NCI-H345 (cell line): ENCODE measurements around the gene VARS2.
A peak's percentile ranks its signal among the peaks of the same experiment; 100 is the strongest.
"Not testable (repeated sequence)": the region's sequence is repeated elsewhere in the genome, so short reads cannot be mapped to it uniquely, and the experiment has no call there.

Source experiments
- DNase-seq: peaks from one replicate; lab custom pipeline; 2025; lab: John Stamatoyannopoulos, UW

The VARS2 gene

DNA sequence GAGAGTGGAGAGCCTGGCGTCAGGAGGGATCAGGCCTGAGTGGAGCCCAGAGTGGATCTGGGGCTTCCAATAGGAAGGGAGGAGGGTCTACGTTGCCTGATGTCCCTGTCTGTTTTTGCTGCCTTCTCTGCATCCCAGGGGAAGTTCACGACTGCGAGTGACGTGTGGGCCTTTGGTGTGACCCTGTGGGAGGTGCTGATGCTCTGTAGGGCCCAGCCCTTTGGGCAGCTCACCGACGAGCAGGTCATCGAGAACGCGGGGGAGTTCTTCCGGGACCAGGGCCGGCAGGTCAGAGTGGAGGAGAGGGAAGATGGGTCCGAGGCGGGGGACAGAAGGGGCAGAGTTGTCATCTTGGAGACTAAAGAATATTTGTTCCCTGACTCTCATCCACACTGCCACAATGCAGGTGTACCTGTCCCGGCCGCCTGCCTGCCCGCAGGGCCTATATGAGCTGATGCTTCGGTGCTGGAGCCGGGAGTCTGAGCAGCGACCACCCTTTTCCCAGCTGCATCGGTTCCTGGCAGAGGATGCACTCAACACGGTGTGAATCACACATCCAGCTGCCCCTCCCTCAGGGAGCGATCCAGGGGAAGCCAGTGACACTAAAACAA, 15.2 kb upstream of the VARS2 start:
- DNase-seq = no peak

DNA sequence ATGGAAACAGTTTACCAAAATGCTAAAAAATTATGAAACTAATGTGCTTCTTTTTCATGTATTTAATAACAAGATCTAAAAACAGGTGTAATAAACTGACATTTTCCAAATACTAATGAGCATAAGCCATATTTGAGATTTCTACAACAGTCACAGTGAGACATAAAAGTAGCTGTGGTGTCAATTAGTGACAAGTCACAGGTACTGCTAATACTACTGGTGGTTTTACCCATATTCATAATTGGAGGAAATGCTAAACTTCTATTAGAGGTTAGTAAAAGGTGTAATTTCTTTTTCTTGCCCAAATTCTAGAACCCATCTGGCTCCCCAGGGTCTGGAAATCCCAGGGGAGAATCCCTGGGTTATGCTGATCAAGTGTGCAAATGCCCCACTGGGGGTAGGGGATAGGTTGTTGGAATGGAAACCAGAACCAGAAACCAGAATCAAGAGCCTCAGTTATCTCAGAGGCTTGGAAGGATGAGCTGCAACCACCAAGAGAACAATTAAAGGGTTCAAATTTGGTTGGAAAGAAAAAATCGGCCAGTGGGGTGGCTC, 13.1 kb upstream of the VARS2 start:
- no peak for DNase-seq

DNA sequence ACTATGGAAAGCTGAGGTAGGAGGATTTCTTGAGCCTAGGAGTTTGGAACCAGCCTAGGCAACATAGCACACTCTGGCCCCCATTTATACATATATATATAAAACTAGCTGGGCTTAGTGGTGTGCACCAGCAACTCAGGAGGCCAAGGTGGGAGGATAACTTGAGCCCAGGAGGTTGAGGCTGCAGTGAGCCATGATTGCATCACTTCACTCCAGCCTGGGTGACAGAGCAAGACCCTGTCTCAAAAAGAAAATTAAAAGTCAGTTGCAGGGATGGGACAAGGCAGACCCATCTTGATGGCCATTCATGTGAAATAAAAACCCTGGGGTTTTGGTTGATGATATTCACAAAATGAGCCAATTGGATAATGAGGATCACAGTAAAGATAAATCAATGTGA, 12.6 kb upstream of the VARS2 start:
- DNase-seq = no peak

DNA sequence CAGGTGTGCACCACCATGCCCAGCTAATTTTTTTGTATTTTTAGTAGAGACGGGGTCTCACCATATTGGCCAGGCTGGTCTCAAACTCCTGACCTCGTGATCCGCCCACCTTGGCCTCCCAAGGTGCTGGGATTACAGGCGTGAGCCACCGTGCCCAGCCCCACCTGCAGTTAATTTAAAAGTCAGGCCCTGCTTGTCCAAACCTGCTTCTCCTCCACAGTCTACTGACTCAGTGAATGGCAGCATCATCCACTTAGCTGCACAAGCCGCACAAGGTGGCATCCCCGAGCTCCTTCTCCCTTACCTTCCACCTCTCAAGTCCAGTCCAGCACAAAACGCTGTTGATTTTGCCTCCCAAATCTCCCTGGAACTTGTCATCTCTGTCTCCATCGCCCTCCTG, 11.8 kb upstream of the VARS2 start:
- not testable (repeated sequence) for DNase-seq

DNA sequence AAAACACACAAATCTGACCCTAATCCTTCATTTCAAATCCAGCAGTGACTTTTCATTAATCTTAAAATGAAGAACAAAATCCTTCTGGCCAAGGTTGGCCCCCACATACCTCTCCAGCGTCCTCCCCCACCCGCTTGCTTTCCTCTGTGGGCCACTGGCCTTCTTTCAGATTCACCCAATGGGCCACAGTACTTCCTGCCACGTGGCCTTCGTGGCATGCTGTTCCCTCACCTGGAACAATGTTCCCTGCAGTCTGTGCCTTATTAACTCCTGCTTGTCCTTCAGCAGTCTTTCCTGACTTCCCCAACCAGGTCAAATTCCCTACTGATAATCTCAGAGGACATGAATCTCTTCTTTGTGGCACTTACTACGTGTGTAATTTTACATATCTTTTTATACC, 11.3 kb upstream of the VARS2 start:
- DNase-seq = no peak

DNA sequence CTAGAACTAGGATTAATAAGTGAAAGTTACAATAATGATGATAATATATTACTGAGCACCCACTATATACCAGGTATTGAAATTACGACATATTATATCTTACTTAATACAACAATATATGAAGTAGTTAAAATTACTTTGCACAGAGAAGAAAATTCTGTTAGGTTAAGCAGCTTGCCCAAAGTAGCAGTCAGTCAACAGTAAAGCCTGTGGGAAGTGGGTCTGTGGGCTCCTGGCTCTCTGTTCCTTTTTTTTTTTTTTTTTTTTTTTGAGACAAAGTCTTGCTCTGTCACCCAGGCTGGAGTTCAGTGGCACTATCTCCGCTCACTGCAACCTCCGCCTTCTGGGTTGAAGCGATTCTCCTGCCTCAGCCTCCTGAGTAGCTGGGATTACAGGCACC, 10.8 kb upstream of the VARS2 start:
- no peak for DNase-seq

DNA sequence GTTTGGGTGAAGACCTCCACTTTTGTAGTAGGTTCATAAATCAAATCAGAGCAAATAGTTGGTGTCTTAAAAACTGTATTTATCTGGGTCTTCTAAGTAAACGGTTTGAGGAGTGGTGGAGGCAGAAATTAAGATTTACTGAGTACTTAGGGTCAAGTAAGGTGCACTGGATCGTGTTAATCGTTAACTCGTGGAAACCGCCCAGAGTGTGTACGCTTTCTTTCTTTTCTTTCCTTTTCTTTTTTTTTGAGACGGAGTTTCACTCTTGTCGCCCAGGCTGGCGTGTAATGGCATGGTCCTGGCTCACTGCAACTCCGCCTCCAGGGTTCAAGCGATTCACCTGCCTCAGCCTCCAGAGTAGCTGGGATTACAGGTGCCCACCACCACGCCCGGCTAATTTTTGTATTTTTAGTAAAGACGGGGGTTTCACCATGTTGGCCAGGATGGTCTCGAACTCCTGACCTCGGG, 6.7 kb upstream of the VARS2 start:
- not testable (repeated sequence) for DNase-seq

DNA sequence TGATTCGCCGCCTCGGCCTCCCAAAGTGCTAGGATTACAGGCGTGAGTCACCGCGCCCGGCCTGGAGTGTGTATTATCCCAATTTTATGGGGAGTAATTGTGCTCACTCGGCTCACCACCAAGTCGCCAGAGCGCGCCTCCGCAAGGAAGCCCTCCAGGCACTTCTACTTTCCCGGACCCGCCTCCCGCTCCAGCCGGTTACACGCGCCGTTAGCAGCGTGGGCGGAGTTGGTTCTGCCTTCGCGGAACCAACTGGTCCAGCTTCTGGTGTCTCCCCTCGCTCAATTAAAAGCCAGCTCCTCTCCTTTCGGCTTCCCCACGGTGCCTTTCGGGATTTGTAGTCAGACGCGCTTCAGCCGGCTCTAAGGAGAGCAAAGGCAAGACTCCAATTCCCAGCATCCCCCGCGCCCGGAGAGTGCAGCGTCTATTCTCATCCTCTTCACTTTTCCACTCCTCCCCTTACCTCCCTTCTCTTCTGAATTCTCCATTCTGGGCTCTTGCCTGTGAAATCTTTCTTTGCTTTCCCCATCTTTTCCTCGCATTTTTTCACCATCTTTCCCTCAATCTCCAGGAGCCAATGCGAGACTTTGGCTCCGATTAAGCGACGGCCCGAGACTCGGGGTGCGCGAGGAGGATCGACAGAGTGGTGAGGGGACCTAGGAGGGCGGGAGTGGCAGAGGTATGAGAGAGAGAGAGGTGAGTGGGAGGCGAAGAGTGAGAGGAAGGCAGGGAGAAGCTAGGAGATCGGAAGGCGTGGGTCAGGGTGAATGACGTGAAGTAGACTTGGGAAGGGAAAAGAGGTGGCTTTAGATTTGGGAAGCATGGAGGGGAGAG, 6.1 kb upstream of the VARS2 start, which contains the start of gene GTF2H4:
GTF2H4 (plus strand) TSS at position 450 of the 834 bp plus-strand sequence.
- peak; percentile 99 for DNase-seq

DNA sequence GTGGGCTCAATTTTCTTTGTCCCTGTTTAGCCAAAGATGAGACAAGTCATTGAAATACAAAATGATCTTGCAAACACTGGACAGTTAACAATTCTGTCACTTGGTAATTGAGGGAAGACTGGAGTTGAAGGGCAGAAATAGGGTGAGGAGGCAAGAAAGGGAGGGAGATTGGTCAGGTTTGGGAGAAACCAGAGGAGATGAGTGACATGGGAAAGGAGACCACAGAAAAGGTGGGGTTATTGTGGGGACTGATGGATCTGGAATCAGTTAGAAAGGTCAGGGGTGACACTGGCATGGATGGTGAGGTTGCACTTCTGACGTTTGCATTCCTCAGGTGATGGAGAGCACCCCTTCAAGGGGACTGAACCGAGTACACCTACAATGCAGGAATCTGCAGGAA, 5.3 kb upstream of the VARS2 start:
- DNase-seq = no peak

DNA sequence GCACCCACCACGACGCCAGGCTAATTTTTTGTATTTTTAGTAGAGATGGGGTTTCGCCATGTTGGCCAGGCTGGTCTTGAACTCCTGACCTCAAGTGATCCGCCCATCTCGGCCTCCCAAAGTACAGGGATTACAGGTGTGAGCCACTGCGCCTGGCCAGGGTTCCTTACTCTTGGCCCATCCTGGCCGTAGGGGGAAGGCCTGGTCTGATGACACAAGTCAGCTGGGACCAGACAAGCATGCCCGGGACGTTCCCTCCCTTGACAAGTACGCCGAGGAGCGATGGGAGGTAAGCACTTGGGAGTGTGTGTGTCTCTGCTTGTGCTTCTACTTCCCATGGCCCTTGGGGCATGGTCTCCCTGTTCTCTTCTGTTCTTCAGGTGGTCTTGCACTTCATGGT, 3.6 kb upstream of the VARS2 start:
- not testable (repeated sequence) for DNase-seq

DNA sequence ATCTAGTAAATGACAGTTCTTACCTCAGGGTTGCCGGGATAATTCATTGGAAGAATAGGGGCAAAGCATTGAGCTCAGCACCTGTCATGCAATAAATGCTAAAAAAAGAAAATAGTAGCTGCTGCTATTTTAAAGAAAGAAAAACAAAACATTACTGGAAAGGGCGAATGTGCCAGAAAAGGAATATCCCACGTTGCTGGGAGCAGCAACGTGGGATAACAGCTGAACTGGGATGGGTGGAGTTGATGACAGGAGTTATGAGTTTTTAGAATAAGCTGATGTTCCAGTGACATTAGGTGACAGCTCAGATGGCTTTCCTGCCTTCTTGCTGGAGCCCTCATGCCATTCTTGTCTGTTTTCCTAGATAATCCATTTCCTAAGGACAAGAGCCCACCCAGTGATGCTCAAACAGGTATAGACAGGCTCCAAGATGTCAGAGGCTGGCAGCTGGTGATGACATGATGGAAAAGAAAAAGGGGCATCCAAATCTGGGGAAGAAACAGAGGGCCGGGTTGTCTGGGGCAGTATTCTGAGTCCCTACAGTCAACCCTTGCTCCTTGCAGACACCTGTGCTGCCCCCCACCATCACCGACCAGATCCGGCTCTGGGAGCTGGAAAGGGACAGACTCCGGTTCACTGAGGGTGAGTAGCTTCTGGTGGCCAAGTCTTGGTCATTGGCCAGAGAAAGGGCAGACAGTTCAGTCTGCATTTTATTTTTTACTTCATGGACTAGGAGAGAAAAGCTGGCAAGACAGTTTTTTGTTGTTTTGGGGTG, 1.1 kb upstream of the VARS2 start:
- no peak for DNase-seq

DNA sequence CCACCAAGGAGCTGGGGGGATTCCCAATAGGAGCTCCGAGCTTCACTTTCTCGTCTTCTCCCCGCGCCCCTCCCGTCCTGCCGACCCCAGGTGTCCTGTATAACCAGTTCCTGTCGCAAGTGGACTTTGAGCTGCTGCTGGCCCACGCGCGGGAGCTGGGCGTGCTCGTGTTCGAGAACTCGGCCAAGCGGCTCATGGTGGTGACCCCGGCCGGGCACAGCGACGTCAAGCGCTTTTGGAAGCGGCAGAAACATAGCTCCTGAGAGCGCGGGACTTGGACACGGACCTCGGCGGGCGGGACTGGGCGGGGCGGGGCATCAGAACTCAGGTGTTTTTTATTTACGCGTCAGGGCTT, 340 bp upstream of the VARS2 start:
- no peak for DNase-seq

DNA sequence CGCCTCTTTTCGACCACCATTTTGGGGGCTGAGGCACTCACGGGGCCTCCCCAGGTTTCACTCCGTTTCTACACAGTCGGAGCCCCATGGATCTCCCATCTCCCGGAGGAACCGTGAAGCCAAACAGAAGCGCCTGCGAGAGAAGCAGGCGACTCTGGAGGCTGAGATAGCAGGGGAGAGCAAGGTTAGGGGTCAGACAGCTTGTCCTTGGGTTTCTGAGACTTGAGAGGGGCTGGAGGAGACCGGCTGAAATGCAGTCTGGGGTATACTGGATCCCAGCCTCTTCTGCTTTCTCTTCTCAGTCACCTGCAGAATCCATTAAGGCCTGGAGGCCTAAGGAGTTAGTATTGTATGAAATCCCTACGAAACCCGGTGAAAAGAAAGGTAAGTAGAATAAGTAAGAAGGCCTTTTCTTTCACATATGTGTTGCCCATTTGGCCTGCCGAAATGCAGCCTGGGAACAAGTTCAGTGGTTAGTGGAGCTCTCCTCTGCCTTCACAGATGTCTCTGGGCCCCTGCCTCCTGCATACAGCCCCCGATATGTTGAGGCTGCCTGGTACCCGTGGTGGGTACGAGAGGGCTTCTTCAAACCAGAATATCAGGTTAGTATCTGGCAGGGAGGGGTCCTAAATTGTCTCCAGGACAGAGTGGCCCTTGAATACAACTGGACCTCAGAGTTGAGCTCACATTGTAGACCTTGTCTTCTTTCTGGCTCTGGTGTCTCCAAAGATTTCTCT, 984 bp downstream of the VARS2 start:
- no peak for DNase-seq

DNA sequence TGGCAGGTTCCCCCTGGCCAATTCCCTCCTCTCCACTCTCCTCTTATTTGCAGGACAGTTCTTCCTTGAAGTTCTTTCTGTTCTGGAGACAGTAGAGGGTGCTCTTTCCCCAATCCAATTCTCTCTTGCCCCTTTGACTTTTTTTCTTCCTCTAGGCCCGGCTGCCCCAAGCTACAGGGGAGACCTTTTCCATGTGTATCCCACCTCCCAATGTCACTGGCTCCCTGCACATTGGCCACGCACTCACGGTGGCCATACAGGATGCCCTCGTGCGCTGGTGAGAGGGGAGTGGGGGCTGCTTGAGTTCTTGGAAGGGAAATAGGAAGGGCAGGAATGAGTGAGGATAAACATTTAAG, 1.5 kb downstream of the VARS2 start:
- DNase-seq = peak; percentile 26

DNA sequence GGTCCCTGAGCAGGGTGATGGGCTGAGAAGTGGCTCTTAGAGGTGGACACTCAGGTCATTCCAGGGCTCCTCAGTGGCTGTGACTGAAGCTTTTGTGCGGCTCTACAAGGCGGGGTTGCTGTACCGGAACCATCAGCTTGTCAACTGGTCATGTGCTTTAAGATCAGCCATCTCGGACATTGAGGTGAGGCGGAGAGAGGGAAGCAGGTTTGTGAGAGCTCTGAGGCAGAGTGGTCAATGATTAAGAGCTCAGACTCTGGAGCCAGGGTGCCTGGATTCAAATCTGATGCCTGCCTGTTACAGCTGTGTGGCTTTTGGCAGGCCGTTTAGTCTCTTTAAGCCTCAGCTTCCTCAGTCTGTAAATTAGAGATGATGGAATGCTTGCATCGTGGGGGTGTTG, 3.0 kb downstream of the VARS2 start:
- no peak for DNase-seq

DNA sequence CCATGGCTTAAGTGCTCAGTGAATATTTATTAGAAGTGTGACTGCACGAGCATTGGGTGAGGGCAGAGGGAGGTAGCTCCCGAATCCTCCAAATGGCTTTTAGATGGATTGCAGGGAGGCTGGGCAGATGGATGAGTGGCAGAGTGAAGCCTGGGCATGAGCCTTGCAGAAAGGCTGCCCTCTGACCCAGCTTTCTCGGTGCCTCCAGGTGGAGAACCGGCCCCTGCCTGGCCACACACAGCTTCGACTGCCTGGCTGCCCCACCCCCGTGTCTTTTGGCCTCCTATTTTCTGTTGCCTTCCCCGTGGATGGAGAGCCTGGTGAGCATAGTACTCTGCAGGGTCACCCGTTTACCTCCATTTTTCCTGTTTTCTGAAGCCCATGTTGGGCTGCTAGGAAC, 3.4 kb downstream of the VARS2 start:
- DNase-seq = no peak

DNA sequence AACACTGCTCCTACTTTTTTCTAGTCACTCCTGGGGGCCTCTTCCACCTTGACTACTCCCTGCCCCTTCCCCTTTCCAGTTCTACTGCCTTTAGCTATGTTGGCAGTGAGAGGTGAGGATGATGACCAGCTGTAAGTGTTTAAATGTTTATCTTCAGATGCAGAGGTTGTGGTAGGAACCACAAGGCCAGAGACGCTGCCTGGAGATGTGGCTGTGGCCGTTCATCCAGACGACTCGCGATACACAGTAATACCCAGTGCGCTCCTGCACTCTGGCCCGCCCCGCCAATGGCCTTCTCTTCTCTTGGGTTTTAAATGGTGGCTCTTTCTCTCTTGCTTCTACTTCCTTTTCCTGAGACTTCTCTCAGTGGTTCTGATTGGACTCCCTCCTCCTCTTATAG, 4.6 kb downstream of the VARS2 start:
- DNase-seq = no peak

DNA sequence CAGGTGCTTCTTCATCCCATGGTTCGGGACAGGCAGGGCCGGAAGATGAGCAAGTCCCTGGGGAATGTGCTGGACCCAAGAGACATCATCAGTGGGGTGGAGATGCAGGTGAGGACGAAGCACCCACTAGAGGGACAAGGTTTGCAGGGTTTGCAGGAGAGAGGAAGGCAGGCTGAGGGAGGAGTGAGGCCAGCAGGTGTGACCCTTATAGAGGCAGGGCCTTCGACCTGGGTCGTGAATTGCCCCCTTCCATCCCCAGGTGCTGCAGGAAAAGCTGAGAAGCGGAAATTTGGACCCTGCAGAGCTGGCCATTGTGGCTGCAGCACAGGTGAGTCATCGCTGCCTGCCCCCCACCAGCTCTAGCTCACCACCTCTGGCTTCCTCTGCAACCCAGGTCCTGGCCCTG, 8.4 kb downstream of the VARS2 start:
- DNase-seq = no peak

DNA sequence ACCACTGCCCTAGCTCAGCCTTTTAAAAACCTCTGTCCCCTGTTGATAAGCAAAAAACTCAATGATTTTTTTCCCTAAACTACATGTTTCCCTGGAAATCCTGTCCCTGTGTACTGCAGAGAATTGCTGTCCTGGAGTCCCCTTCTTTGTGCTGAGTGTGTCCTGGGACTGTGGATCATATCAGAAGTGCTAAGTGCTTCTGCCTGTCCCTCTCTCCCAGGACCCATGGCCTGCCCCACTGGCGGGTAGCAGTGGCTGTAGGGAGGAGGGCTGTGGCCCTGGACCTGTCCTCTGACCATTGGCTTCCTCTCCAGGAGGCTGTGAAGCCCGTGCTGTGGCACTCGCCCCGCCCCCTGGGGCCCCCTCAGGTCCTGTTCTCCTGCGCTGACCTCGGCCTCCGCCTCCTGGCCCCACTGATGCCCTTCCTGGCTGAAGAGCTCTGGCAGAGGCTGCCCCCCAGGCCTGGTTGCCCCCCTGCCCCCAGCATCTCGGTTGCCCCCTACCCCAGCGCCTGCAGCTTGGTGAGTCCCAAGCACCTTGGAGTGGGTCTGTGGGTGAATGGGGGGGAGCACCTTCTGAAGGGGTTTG, 10.1 kb downstream of the VARS2 start:
- DNase-seq = not testable (repeated sequence)

DNA sequence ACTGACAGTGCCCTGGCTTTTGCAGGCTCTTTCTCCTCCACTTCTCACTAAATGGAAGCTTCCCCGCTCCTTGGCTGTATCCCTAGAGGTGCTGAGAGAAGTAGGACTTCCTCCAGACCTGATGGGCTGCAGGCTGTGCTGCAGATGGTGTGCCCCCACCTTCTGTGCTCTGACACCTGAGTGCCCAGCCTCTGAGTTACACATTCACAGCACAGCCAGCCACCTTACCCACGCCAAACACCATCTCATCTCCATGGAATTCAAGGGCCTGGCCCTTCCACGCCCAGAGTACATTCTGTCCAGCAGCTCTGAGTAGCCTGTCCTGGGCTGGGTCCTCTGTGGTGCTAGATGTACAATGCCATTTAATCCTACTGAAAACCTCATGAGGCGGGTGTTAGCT, 12.6 kb downstream of the VARS2 start:
- no peak for DNase-seq

DNA sequence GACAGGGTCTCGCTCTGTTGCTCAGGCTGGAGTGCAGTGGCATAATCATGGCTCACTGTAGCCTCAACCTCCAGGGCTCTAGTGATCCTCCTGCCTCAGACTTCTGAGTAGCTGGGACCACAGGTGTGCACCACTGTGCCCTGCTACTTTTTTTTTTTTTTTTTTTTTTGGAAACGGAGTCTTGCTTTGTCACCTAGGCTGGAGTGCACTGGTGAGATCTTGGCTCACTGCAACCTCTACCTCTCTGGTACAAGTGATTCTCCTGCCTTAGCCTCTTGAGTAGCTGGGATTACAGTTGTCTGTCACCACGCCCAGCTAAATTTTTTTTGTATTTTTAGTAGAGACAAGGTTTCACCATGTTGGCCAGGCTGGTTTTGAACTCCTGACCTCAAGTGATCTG, 13.0 kb downstream of the VARS2 start:
- DNase-seq = not testable (repeated sequence)

DNA sequence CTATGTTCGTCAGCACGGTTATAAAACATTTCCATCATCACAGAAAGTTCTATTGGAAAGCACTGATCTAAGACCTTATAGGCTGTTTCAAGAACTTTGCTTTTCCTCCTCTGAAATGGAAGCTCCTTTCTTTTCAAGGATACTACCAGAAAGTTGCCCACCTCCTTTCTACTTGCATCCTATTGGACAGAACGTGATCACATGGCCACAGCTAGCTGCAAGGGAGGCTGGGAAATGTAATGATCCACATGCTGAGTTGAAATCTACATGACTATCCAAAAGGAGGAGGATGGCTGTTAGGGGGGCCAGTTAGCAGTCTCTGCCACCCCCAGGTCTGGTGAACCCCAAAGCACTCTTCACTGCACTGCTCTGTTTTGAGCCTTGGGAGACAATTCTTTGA, 14.6 kb downstream of the VARS2 start:
- DNase-seq = no peak
